HepG2 (cell line): ENCODE measurements around the gene NDFIP2. TPM values are rescaled to one million over a fixed set of nuclear protein-coding genes. Genes with fewer than 3 reads are reported as not detected.

ENCODE experiments used
- ARID5B ChIP-seq: IDR thresholded peaks from 2 replicates; pipeline ENCODE4 v1.4.0; 2020; ENCODE audit warnings: mild to moderate bottlenecking, missing genetic modification reagents
- BRF2 ChIP-seq: sonication (generic); formaldehyde crosslinking; IDR thresholded peaks from 2 replicates; pipeline ENCODE4 v1.8.1; 2022; ENCODE audit warnings: mild to moderate bottlenecking, missing genetic modification reagents
- CCDC6 ChIP-seq: sonication (generic); formaldehyde crosslinking; IDR thresholded peaks from 2 replicates; pipeline ENCODE4 v1.8.1; 2022; ENCODE audit warnings: mild to moderate bottlenecking, missing genetic modification reagents, moderate library complexity
- CREBL2 ChIP-seq: sonication (generic); formaldehyde crosslinking; IDR thresholded peaks from 2 replicates; pipeline ENCODE4 v1.8.1; 2023; ENCODE audit warnings: missing genetic modification reagents, mild to moderate bottlenecking, borderline replicate concordance
- DRAP1 ChIP-seq: IDR thresholded peaks from 2 replicates; pipeline ENCODE4 v1.6.1; 2016; ENCODE audit warnings: missing genetic modification reagents, missing compliant biosample characterization
- HIC2 ChIP-seq: sonication (generic); formaldehyde crosslinking; IDR thresholded peaks from 2 replicates; pipeline ENCODE4 v1.9.0; 2022; ENCODE audit warnings: low read depth, missing genetic modification reagents
- KMT2A ChIP-seq: sonication (generic); formaldehyde crosslinking; IDR thresholded peaks from 2 replicates; pipeline ENCODE4 v1.4.0; 2020; ENCODE audit warnings: missing genetic modification reagents
- MED8 ChIP-seq: sonication (generic); formaldehyde crosslinking; IDR thresholded peaks from 2 replicates; pipeline ENCODE4 v1.8.1; 2023; ENCODE audit warnings: mild to moderate bottlenecking, missing genetic modification reagents; ENCODE audit not compliant: insufficient replicate concordance
- NRL ChIP-seq: sonication (generic); formaldehyde crosslinking; IDR thresholded peaks from 2 replicates; pipeline ENCODE4 v1.5.0; 2020; ENCODE audit warnings: missing genetic modification reagents, mild to moderate bottlenecking, moderate library complexity, borderline replicate concordance
- SAP130 ChIP-seq: IDR thresholded peaks from 2 replicates; pipeline ENCODE4 v1.6.1; 2016; ENCODE audit warnings: low read depth
- THYN1 ChIP-seq: sonication (generic); formaldehyde crosslinking; IDR thresholded peaks from 2 replicates; pipeline ENCODE4 v1.8.1; 2023; ENCODE audit warnings: low read depth, mild to moderate bottlenecking, moderate library complexity, missing genetic modification reagents, borderline replicate concordance
- ZBTB33 ChIP-seq: sonication (generic); formaldehyde crosslinking; IDR thresholded peaks from 2 replicates; pipeline ENCODE4 v1.4.0; 2020; ENCODE audit warnings: missing genetic modification reagents
- ZEB1 ChIP-seq: IDR thresholded peaks from 2 replicates; pipeline ENCODE4 v1.6.1; 2012; ENCODE audit warnings: mild to moderate bottlenecking, low read depth, inconsistent platforms; ENCODE audit not compliant: insufficient replicate concordance
- ZNF383 ChIP-seq: sonication (generic); formaldehyde crosslinking; IDR thresholded peaks from 2 replicates; pipeline ENCODE4 v1.4.0; 2020; ENCODE audit warnings: missing genetic modification reagents, mild to moderate bottlenecking, borderline replicate concordance
- ZNF556 ChIP-seq: sonication (generic); formaldehyde crosslinking; IDR thresholded peaks from 2 replicates; pipeline ENCODE4 v1.4.0; 2020; ENCODE audit warnings: mild to moderate bottlenecking, missing genetic modification reagents, borderline replicate concordance
- ZNF720 ChIP-seq: sonication (generic); formaldehyde crosslinking; IDR thresholded peaks from 2 replicates; pipeline ENCODE4 v1.4.0; 2020; ENCODE audit warnings: missing genetic modification reagents
- ZNF775 ChIP-seq: sonication (generic); formaldehyde crosslinking; IDR thresholded peaks from 2 replicates; pipeline ENCODE4 v1.4.0; 2020; ENCODE audit warnings: missing genetic modification reagents, mild to moderate bottlenecking, moderate library complexity, borderline replicate concordance
- ZSCAN31 ChIP-seq: sonication (generic); formaldehyde crosslinking; IDR thresholded peaks from 2 replicates; pipeline ENCODE4 v1.5.0; 2020; ENCODE audit warnings: low read depth, mild to moderate bottlenecking, missing genetic modification reagents
- polyA plus RNA-seq, 8 experiments: library from polyadenylated mRNA; depleted of rRNA in 3 of 8; stranded (reverse) in 7 of 8; unstranded in 1 of 8; fragments of >200 nt; fragmentation: Illumina TruSeq in 4 of 8; extraction: Trizol in 4 of 8; gene quantifications; 2 replicates each; pipeline versions ENCODE4 v1.2.1 to v1.2.3, GENCODE V29; 2011 to 2016; ENCODE audit warnings: low read depth in 4 of 8, missing spikeins in 1 of 8, mixed read lengths in 1 of 8; ENCODE audit not compliant: insufficient read depth in 1 of 8
- total RNA-seq, 5 experiments: library from RNA; depleted of rRNA; stranded (reverse); fragments of >200 nt; fragmentation: Illumina TruSeq; extraction: Trizol; gene quantifications; 2 replicates each; pipeline ENCODE4 v1.2.3, GENCODE V29; 2016; ENCODE audit warnings: low read depth in 1 of 5

Gene NDFIP2
- total and polyA plus RNA-seq, 2 of the 13 experiments (the other 11 are each of a cell fraction or from before 2014, with no cell fraction given): 23.2 to 32.0 TPM

- no peak for TF ChIP-seq ZNF383 (CRISPR knock-in tag)
- TF ChIP-seq THYN1 (CRISPR knock-in tag): 0 out of 2 replicates have a peak, but pooled peaks have one; percentile 70
- no peak for TF ChIP-seq CREBL2
- peak; percentile 63; the same call in 1 of the 2 replicates for TF ChIP-seq BRF2 (CRISPR knock-in tag)
- TF ChIP-seq CCDC6 (CRISPR knock-in tag): no peak; the same call in 1 of the 2 replicates
- peak; percentile 96 for TF ChIP-seq KMT2A (CRISPR knock-in tag)
- peak; percentile 79 for TF ChIP-seq NRL
- no peak for TF ChIP-seq ZBTB33 (CRISPR knock-in tag)
- peak; percentile 85 for TF ChIP-seq SAP130 (CRISPR knock-in tag)
- 0 out of 2 replicates have a peak, but pooled peaks have one; percentile 23 for TF ChIP-seq ZSCAN31
- TF ChIP-seq HIC2 (CRISPR knock-in tag): no peak
- TF ChIP-seq DRAP1: no peak
- TF ChIP-seq ZNF556 (CRISPR knock-in tag): peak; percentile 64; the same call in 1 of the 2 replicates
- no peak for TF ChIP-seq ZEB1
- TF ChIP-seq ARID5B: peak; percentile 63; the same call in 1 of the 2 replicates
- TF ChIP-seq ZNF720 (CRISPR knock-in tag): no peak
- no peak for TF ChIP-seq ZNF775 (CRISPR knock-in tag)
- no peak for TF ChIP-seq MED8 (CRISPR knock-in tag)
Measured at GRCh38 chr13:79480954-79481684, at the start of gene NDFIP2 (continued).
